ENCODE results near the gene RXRA.

Gene RXRA

GRCh38 chr9:134355561-134356279 is 29.5 kb downstream of the RXRA start:
- Histone ChIP-seq H3K4me3 (ENCODE audit: low read length) (no peak overlapping the region), H3K9me3 (replicated peaks; ENCODE audit: low read length) (no peaks in the 10 kb centered on the region), H3K36me3 (ENCODE audit: insufficient read depth, low read length) (no peaks in the 10 kb centered on the region), H3K27me3 (ENCODE audit: control insufficient read depth, insufficient read depth, low read length) (no peaks in the 10 kb centered on the region), H3K4me1 (ENCODE audit: control insufficient read depth, insufficient read depth, low read length) (peaks cover 15% of the 10 kb centered on the region), H3K4me2 (ENCODE audit: low read length) (no peak overlapping the region), H3K9ac (ENCODE audit: low read depth, low read length) (no peak overlapping the region)

- Histone ChIP-seq H3K36me3 (ENCODE audit: insufficient read depth, low read length) (no peaks in the 10 kb centered on the region), H3K4me1 (ENCODE audit: control insufficient read depth, insufficient read depth, low read length) (peaks cover 21% of the 10 kb centered on the region), H3K27me3 (ENCODE audit: control insufficient read depth, insufficient read depth, low read length) (no peaks in the 10 kb centered on the region), H3K9ac (ENCODE audit: low read depth, low read length) (no peak overlapping the region), H3K9me3 (replicated peaks; ENCODE audit: low read length) (no peaks in the 10 kb centered on the region), H3K4me2 (ENCODE audit: low read length) (no peak overlapping the region), H3K4me3 (ENCODE audit: low read length) (no peak overlapping the region)
Measured at GRCh38 chr9:134356496-134357470, 30.5 kb downstream of the RXRA start.

- H3K9me3 ChIP-seq (replicated peaks; ENCODE audit: low read length) = no peaks in the 10 kb centered on the region
- no peaks in the 10 kb centered on the region for H3K27me3 ChIP-seq (ENCODE audit: control insufficient read depth, insufficient read depth, low read length)
- no peaks in the 10 kb centered on the region for H3K36me3 ChIP-seq (ENCODE audit: insufficient read depth, low read length)
- no peak overlapping the region for H3K4me2 ChIP-seq (ENCODE audit: low read length)
- H3K9ac ChIP-seq (ENCODE audit: low read depth, low read length) = no peak overlapping the region
- peaks cover 21% of the 10 kb centered on the region for H3K4me1 ChIP-seq (ENCODE audit: control insufficient read depth, insufficient read depth, low read length)
- no peak overlapping the region for H3K4me3 ChIP-seq (ENCODE audit: low read length)
Measured at GRCh38 chr9:134357631-134358025, 31.4 kb downstream of the RXRA start.

DNA sequence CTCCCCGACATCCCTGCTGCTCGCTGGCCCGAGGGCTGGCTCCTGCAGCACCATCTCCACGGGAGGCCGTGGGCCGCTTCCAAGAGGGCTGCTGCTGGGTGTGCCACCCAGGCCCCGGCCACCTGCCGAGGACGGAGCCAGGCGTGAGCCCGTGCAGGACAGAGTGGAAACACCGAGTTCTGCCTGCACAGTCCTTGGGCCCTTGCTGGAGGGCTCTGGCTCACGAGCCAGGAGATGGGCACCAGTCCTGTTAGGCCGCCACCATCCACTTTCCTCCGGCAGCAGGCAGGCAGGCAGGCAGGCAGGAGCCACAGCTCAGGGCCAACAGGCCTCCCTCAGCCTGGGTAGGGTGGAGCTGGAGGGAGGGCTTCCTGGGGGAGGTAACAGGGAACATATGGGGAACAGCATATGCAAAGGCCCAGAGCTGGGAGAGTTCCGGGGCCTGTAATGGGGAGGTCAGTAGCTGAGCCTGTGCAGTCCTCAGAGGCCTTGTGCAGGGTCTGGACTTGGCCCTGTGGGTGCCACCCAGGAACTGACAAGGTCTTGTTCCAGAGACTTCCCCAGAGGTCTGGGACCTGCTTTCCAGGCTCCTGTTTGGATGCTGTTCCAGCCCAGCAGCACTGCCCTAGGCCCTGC is 31.9 kb downstream of the RXRA start:
- Histone ChIP-seq H3K4me2 (ENCODE audit: low read length) (no peak overlapping the region), H3K36me3 (ENCODE audit: insufficient read depth, low read length) (no peaks in the 10 kb centered on the region), H3K4me3 (ENCODE audit: low read length) (no peak overlapping the region), H3K9me3 (replicated peaks; ENCODE audit: low read length) (no peaks in the 10 kb centered on the region), H3K9ac (ENCODE audit: low read depth, low read length) (no peak overlapping the region), H3K4me1 (ENCODE audit: control insufficient read depth, insufficient read depth, low read length) (peaks cover 21% of the 10 kb centered on the region), H3K27me3 (ENCODE audit: control insufficient read depth, insufficient read depth, low read length) (no peaks in the 10 kb centered on the region)

- Histone ChIP-seq H3K36me3 (ENCODE audit: insufficient read depth, low read length) (no peaks in the 10 kb centered on the region), H3K9ac (ENCODE audit: low read depth, low read length) (no peak overlapping the region), H3K4me3 (ENCODE audit: low read length) (no peak overlapping the region), H3K4me1 (ENCODE audit: control insufficient read depth, insufficient read depth, low read length) (peaks cover 21% of the 10 kb centered on the region), H3K4me2 (ENCODE audit: low read length) (no peak overlapping the region), H3K9me3 (replicated peaks; ENCODE audit: low read length) (no peaks in the 10 kb centered on the region), H3K27me3 (ENCODE audit: control insufficient read depth, insufficient read depth, low read length) (no peaks in the 10 kb centered on the region)
Measured at GRCh38 chr9:134358662-134359319, 32.5 kb downstream of the RXRA start.

- H3K4me2 ChIP-seq (ENCODE audit: low read length) = no peak overlapping the region
- H3K36me3 ChIP-seq (ENCODE audit: insufficient read depth, low read length) = no peaks in the 10 kb centered on the region
- H3K4me1 ChIP-seq (ENCODE audit: control insufficient read depth, insufficient read depth, low read length) = peaks cover 21% of the 10 kb centered on the region
- no peak overlapping the region for H3K4me3 ChIP-seq (ENCODE audit: low read length)
- no peaks in the 10 kb centered on the region for H3K27me3 ChIP-seq (ENCODE audit: control insufficient read depth, insufficient read depth, low read length)
- no peaks in the 10 kb centered on the region for H3K9me3 ChIP-seq (replicated peaks; ENCODE audit: low read length)
- H3K9ac ChIP-seq (ENCODE audit: low read depth, low read length) = no peak overlapping the region
Measured at GRCh38 chr9:134359493-134360179, 33.4 kb downstream of the RXRA start.

DNA sequence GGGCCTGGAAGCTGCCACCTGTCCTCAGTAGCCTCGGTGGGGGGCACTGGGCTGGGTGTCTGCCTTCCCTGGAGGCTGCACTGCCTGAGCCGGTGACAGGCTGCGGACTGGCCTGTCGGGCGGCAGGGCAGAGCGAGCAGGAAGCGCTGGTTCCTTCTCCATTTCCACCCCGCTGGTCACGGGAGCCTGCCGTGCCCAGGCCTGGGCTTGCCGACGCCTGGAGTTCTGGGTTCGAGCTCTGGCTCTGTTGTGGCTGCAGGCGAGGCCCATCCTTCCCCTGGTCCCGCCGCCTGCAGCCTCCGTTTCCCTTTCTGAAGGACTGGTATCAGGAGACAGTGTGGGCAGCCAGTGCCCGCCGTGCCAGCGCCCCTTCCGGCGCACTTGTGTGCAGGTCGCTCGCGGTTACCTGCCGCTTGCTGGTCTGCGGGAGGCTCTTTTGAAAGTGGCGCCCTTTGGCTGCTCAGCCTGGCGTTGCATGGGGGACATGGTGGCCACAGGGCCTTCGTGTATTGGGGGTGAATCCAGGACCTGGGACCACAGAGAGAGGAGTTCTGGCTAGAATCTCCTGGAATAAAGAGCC is 34.0 kb downstream of the RXRA start:
- Histone ChIP-seq H3K4me1 (ENCODE audit: control insufficient read depth, insufficient read depth, low read length) (peaks cover 21% of the 10 kb centered on the region), H3K4me2 (ENCODE audit: low read length) (peak overlapping the region; percentile 54), H3K4me3 (ENCODE audit: low read length) (no peak overlapping the region), H3K27me3 (ENCODE audit: control insufficient read depth, insufficient read depth, low read length) (no peaks in the 10 kb centered on the region), H3K9ac (ENCODE audit: low read depth, low read length) (no peak overlapping the region), H3K36me3 (ENCODE audit: insufficient read depth, low read length) (no peaks in the 10 kb centered on the region), H3K9me3 (replicated peaks; ENCODE audit: low read length) (no peaks in the 10 kb centered on the region)

- Histone ChIP-seq H3K4me1 (ENCODE audit: control insufficient read depth, insufficient read depth, low read length) (peaks cover 25% of the 10 kb centered on the region), H3K9me3 (replicated peaks; ENCODE audit: low read length) (no peaks in the 10 kb centered on the region), H3K36me3 (ENCODE audit: insufficient read depth, low read length) (no peaks in the 10 kb centered on the region), H3K27me3 (ENCODE audit: control insufficient read depth, insufficient read depth, low read length) (no peaks in the 10 kb centered on the region), H3K4me3 (ENCODE audit: low read length) (no peak overlapping the region), H3K4me2 (ENCODE audit: low read length) (peak overlapping the region; percentile 54), H3K9ac (ENCODE audit: low read depth, low read length) (no peak overlapping the region)
Measured at GRCh38 chr9:134360897-134361296, 34.6 kb downstream of the RXRA start.

DNA sequence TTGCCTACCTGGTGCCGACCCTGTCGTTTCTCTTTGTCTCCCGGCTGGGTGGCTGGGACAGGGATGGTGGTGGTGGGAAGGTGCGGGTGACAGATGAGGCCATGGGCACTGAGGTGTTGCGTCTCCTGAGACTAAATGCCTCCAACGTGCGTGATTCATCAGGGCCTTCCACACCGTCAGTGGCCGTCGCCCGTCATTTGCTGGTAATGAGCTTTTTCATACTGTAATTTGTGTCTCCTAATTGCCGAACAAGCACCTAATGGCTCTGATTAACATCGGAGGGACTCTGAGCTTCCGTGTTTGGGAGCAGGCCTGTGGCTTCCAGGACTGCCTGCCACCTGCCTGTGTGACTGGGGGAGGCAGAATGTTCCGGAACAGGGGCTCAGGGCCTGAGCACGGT is 35.2 kb downstream of the RXRA start:
- no peak overlapping the region for H3K4me2 ChIP-seq (ENCODE audit: low read length)
- no peaks in the 10 kb centered on the region for H3K9me3 ChIP-seq (replicated peaks; ENCODE audit: low read length)
- H3K4me3 ChIP-seq (ENCODE audit: low read length) = no peak overlapping the region
- peaks cover 30% of the 10 kb centered on the region for H3K4me1 ChIP-seq (ENCODE audit: control insufficient read depth, insufficient read depth, low read length)
- no peak overlapping the region for H3K9ac ChIP-seq (ENCODE audit: low read depth, low read length)
- H3K27me3 ChIP-seq (ENCODE audit: control insufficient read depth, insufficient read depth, low read length) = no peaks in the 10 kb centered on the region
- no peaks in the 10 kb centered on the region for H3K36me3 ChIP-seq (ENCODE audit: insufficient read depth, low read length)

- H3K4me3 ChIP-seq (ENCODE audit: low read length) = no peak overlapping the region
- no peaks in the 10 kb centered on the region for H3K9me3 ChIP-seq (replicated peaks; ENCODE audit: low read length)
- H3K4me2 ChIP-seq (ENCODE audit: low read length) = no peak overlapping the region
- peaks cover 35% of the 10 kb centered on the region for H3K4me1 ChIP-seq (ENCODE audit: control insufficient read depth, insufficient read depth, low read length)
- no peaks in the 10 kb centered on the region for H3K36me3 ChIP-seq (ENCODE audit: insufficient read depth, low read length)
- no peak overlapping the region for H3K9ac ChIP-seq (ENCODE audit: low read depth, low read length)
- H3K27me3 ChIP-seq (ENCODE audit: control insufficient read depth, insufficient read depth, low read length) = no peaks in the 10 kb centered on the region
Measured at GRCh38 chr9:134361843-134362414, 35.7 kb downstream of the RXRA start.

Data from skeletal muscle satellite cell (primary cell).